Putamen (tissue), 1 donor: Measurements from ENCODE around the gene FGD1.
"Not testable (repeated sequence)": the region's sequence is repeated elsewhere in the genome, so short reads cannot be mapped to it uniquely, and the experiment has no call there.

Experiments
- DNase-seq: peaks from one replicate; pipeline ENCODE4 v3.0.0-alpha.2; 2016; ENCODE audit warnings: low spot score

Gene FGD1

DNA sequence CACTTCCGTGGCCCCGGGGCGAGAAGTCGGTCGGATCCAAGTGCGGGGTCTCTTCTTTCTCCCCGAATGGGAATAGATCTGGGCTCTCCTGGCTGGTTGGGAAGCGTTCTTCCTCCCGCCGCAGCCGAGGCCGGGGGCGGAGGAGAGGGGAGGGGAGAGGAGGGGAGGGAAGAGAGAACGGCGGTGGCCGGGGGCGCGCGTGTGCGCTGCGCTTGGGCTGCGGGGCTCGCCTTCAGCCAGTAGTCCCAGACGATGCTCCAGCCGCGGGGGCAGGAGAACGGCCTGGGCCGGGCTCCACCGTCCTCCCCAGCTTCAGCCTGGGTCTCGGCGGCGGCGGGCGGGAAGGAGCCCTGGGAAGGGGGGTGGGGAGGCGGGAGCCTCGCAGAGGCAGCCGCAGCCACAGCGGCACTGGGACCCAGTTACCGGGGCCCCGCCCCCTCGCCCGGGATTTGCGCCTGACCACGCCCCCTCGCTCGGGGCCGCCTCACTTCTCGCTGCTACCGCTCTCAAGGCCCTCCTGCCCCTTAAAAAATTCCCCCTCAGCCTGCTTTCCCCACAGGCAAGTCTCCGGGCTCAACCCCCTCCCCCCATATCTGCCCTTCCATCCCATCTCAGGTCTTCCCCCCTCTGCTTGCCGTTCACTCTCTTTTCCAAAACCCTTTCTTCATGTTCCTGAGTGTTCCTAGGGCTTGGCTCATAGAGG lies at the start of gene FGD1:
Gene FGD1 (minus strand): TSS at position 421 of the 703 bp plus-strand sequence. CDS start 802 bp downstream, outside the sequence.
- peak; percentile 19 for DNase-seq

DNA sequence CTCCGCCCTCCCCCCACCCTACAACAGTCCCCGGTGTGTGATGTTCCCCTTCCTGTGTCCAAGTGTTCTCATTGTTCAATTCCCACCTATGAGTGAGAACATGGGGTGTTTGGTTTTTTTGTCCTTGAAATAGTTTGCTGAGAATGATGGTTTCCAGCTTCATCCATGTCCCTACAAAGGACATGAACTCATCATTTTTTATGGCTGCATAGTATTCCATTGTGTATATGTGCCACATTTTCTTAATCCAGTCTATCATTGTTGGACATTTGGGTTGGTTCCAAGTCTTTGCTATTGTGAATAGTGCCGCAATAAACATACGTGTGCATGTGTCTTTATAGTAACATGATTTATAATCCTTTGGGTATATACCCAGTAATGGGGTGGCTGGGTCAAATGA lies 46.2 kb upstream of the FGD1 start:
- DNase-seq = not testable (repeated sequence)

DNA sequence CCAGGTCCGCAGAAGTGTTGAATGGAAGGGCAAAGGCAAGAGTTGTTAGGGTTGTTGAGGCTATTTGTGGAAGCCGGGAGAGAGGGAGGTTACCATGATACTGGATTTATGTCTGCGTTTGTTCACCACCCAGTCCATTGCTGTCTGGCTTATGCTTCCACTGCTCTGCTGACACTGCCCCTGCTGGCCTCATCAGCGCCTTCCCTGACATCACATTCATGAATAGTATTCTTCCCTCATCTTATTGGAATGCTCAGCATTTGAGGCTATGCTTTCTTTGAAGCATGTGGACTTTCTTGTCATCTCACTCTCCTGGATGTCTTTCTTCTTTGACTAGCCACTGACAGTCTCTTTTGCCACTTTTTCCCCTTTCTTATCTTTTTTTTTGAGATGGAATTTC lies 44.3 kb upstream of the FGD1 start:
- DNase-seq = no peak

DNA sequence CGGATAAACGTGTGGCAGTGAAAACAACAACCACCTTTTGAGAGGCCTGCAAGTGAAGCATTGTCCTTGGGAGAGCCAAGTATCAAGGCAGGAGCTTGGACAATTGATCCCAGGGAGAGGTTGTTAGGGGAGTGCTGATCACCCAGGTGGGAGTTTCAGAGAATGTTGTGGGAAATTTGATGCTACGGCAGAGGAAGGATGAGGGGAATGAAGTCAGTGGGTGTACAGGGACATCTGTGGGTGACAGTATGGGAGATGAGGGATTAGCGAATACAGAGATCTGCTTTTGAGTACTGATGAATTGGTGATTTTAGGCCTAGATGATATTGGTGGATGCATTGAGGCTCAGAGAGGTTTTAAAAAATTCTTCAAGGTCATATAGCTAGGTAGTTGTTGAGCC lies 38.2 kb upstream of the FGD1 start:
- DNase-seq = no peak

DNA sequence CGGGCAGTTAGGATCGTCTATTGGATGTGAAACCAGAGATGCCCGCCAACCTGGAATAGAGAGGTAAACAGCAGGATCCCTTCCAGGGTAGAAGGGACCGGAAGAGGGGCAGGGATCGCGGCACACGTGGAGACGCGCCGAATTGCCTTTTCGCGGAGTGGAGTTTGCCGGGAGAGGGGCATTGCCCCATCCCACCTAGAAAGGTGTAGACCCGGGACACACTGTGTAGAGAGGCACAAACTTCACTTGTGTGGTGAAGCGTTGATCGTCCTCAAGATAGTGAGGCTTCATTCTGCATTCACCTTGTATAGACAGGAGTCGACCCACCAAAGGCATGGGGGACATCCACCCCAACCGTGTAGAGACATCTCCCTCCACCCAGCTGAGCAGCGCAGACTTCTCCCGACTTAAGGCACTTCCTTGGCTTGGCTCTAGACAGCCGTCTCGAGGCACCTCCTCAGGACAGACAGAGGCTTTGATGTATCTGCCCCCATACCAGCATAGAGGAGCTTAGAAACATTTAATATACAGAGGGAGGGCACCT lies 34.4 kb upstream of the FGD1 start:
- no peak for DNase-seq

DNA sequence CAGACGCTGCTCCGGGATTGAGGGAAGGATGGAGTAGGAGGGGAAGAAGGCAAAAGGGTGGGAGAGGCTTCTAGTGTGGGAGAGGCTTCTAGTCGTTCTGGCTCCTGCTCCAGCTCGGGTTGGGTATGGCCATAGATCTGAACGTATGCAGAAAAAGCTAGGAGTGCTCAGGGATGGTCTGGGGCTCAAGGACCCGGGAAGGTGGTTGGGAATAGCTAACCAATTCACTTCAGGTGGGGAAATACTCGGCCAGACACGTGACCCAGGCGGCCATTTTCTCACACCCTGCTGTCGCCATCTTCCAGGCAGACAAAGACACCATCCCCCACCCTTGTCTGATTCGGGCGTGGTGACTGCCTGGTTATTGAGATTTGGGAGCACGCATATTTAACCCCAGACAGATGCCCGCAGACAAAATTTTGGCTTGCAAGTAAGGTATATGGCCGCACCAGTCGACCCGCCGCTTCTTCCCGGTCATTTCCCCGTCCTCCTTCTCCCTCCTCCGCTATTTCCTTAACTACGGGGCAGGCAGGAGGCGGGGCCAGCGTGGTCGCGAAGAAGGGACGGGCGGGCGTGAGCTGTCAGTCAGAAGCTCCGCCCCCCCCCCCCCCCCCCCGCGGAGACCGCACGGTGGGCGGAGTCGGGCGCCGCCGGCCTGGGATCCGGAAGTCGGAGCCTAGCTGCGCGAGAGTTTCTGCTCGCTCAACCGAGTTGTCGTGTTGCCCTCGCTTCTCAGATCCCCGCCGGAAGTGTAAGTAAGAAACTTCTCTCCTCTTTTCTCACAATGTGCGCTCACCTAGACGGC lies 33.7 kb upstream of the FGD1 start, which contains the start of gene GNL3L:
Gene GNL3L (plus strand): TSS at position 668 of the 805 bp plus-strand sequence. CDS start 2,348 bp downstream, outside the sequence.
- DNase-seq = peak; percentile 87

DNA sequence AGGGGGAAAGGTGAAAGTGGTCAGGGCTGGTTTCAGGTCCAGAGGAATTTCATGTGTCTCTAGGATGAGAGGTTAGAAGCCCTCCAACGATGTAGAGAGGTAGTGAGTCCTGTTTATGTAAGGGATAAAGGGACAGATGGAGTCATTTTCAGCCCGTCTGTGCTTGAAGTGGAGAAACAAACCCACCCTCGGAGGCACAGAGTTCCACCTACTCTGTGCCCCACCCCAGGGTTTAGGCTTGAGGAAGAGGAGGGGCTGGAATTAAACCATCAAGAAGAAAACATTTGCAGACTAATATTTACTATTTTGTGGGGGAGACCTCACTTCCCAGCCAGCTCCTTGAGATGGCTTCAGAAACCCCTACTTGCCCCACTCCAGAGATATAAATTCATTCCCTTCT lies 33.1 kb upstream of the FGD1 start:
- no peak for DNase-seq

DNA sequence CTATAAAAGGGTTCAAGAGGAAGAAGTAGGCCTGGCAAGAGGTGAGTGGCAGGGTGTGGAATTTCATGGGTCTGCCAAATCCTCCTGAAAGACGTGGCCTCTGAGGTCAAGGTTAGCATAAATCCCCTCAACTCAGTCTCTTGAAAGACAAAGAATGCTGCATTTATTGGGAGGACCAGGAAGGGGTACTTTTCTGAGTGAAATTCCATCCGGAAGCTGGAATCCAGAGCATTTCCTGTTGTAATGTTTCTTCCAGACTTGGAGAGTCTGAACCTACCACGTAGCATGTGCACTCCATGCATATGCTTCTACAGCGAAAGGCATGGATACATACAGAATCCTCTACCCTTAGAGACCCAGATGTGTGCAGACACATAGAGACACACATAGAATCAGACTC lies 13.4 kb upstream of the FGD1 start:
- no peak for DNase-seq

DNA sequence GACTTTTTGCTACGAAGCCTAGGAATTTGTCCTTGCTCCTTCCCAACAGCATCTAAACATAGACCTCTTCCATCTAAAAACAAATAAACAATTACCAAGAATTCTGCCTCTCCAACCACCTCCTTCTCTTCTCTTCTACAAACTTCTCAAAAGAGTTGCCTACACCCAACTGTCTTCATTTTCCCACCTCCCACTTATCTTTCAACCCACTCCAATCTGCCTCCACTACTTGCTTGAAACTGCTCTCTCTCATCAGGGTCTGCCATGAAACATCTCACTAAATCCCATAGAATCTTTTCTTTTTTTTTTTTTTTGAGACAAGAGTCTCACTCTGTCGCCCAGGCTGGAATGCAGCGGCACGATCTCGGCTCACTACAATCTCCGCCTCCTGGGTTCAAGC lies 902 bp upstream of the FGD1 start:
- DNase-seq = no peak

DNA sequence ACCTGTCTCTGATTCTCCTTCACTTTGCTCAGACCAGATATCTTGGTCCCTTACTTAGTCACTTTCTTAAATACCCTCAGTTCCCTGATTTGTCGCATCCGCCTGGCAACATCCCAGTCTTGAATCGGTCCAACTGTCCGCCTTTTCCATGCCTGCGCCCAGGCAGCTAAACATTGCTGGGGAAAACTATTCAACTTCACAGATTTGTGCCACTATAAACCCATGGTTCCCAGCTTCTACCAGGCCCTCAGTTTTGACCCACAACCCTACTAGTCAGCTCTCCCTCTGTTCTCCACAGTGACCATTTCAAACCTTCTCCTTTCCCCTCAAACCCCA lies 451 bp upstream of the FGD1 start:
- DNase-seq = no peak

DNA sequence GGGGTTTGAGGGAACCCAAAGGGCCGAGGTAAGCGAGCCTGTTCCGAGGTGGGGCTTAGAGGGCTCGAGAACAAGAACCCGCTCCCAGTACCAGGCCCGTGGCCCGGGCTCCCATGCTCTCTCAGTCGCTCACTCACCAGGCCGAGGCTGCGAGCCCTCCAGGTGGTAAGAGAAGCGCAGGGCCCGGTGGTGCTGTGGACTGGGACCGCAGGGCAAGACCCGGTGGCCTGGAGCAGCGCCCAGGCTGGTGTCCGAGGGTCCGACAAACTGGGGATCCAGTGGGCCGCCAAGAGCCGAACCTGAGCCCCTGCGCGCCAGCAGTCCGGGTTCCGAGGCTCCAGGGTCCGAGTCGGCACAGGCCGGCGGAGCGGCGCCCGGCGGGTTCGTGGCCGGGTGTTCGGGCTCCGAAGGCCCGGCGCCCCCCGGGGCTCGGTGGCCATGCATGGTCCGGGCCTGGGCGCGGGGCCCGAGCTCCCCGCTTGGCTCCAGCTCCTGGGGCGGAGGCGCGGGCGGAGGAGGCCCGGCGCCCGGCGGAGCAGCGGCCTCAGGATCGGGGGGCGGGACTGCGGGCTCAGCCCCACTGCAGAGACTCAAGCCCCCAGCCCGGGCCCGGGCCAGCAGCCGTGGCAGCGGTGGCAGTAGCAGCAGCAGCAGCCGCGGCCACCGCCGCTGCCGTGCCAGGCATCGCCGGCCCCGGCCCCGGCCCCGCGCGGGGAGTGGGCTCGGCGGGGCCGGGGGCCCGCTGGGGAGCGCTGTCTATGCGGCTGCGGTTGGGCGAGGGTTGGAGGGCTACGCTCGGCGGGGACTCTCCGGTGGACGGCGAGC lies 833 bp downstream of the FGD1 start:
- no peak for DNase-seq

DNA sequence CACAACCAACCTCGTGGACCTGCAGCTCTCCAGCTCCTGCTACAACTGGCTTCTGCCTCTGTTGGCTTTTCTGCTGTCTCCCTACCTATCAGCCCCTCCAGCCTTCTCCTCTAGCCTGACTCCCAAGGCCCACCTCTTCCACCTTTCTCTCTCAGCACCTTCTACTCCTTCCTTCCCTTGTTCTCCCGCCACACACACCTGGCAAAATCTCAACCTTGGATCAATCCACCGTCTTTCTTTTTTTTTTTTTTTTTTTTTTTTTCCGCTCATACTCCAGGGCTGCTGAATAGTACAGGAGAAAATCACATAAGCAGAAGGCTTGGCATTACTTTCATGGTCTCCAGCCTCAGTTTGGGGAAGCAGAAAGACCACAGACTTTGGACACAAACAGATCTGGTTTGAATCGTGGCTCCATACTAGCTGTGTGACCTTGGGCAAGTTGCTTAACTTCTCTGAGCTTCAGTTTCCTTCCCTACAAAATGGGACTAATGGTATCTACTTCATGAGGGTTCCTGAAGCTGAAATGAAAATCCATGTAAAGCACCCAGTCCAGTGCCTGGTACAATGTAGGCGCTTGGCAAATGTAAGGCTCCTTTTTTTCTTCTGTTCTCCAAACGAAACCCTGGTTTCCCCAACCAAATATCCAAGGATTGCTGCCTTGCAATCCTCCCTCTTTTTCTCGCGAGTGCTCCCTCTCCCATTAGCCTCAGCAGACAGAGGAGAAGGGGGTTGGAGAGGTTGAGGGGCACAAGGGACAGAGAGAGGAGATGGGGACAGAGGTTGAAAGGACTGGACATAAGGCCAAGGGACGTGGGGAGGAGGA lies 1.7 kb downstream of the FGD1 start:
- DNase-seq = no peak

DNA sequence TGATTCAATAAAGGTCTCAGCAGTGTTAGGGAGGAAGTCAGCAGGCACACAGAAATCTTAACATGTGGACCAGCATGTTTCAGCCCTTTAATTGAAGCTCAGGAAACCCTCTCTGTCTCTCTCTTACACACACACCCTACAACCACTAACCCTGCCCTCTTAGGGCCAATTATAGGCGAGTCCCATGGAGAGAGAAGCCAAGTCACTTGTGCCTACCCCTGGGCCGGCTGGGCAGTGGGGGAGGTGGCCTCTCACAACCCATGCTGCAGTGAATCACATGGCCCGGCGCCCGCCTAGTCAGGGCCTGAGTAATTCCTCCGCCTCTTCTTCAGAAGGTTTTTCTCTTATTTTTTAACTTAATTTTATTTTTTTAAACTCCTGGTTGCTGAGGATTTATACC lies 3.7 kb downstream of the FGD1 start:
- DNase-seq = no peak

DNA sequence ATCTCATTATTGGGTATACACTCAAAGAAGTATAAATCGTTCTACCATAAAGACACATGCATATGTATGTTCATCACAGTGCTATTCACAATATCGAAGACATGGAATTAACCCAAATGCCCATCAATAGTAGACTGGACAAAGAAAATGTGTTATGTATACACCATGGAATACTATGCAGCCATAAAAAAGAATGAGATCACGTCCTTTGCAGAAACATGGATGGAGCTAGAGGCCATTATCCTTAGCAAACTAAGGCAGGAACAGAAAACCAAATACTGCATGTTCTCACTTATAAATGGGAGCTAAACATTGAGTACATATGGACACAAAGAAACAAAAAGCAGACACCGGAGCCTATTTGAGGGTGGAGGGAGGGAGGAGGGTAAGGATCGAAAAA lies 6.2 kb downstream of the FGD1 start:
- not testable (repeated sequence) for DNase-seq

DNA sequence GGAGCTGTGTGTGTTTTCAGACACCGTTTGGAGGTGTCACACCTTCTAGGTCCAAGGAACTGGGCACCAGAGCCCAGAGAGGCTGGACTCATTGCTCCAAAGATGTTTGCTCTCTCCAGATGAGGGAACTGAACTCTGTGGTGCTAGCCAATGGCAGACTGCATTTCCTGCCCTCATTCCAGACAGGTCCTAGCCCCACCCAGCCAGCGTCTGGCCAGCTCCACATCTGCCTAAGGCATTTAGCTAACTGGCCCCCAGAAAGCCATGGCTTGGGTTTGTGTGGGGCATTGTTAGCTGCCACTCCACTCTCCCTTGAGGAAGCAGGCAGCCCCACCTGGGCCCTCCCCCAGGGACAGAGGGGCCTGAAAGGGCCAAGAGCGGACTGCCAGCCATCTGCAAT lies 11.4 kb downstream of the FGD1 start:
- no peak for DNase-seq

DNA sequence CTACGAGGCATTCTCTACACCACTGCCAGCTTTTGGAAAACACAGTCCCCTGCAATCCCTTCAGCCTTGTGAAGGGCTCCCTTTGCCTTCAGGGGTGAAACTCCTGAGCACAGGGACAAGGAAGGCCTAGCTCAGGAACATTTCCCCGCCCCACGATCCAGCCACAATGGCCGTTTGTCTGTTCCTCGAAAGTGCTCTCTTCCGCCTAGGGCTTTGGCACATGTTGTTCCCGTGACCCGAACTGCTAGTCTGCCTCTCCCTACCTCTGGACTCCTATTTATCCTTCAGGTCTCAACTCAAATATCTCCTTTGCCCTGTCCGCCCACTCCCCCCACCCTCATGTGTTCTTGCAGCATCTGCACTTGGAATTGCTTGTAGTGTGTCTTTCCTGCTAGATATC lies 12.1 kb downstream of the FGD1 start:
- DNase-seq = no peak

DNA sequence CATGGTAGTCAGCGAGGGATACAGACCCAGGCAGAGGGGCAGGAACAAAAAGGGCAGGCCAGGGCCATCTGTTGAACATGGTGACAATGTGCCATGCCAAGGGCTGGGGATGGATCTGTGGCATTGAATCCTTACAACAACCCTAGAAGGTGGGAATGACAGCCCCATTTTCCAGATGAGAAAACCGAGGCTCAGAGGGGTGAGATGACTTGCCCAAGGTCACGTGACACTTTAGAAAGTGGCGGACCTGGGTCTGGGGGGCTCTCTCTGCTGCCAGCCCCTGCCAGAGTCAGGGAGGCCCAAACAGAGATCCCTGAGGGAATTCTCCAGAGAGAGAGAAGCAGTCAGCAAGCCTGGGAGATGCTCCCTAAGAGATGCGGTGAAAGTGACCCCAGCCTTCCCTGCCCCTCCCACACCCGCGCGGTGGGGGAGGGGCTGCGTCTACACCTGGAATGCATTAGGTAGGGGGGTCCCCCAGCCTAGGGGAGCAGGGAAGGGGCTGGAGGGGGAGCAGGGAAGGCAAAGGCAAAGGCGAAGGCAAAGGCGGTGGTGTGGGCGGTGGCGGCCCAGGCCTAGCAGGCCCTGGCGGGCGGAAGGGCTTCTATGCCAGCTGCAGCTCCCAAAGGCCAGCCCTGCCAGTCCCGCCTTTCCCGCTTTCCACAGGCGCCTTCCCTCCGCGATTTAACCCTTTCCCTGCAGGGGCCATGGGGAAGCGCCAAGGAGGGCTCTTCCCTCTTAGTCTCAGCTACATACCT lies 13.0 kb downstream of the FGD1 start:
- DNase-seq = no peak

DNA sequence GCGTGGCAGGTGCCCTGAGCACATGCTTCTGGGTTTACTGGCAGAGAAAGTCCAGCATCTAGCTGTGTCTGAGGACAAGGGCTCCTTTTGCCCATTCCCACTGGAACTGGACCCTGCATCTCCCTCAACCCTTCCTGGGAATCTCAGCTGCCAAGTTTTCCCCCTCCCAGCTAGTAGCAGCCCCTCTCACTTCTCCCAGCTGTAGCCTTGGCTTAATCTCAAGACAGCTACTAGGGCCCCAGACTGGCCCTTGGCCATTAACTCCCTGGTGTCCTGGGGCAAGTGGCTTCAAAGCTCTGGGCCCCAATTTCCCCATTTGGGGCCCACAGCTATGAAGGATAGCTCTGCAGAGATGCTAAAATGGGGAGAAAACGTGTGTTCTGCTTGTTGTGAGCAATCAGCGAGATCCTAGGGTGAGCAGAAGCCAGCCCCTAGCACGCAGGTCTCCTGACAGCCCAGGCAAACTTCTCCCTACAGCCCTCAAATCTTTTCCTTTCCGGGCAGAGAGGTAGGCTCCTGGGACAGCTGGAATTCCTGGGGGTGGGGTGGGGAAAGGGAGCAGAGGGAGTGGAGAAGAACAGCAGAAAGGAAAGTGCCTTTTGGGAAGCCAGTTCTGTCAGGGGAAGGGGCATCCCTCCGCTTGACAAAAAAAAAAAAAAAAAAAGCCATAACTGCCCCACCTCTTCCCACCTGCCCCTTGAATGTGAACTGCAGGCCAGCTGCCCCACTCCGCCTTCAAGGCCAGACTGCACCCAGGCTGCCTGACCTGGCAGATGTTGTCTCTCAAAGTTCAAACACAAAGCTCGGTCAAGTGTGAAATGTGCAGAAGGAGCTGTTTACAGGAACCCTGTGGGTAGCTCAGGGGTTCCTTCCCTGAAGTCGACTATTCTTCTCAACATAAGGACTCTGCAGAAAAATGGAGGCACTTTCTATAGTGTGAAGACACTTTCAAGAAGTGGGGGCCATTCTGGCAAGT lies 16.6 kb downstream of the FGD1 start:
- no peak for DNase-seq
